ENCODE results near the gene NID2. TPM values are rescaled to one million over a fixed set of nuclear protein-coding genes. Genes with fewer than 3 reads are reported as not detected.

NID2 gene
- polyA plus RNA-seq, 1 of the 3 experiments (the other 2 are of a cell fraction) = 22.7 TPM

- WGBS (ENCODE audit: low lambda C conversion rate) = 61% methylated on average over 1 of the region's 1 CpG
- Histone ChIP-seq H3F3A (replicated peaks; ENCODE audit: insufficient read depth) (peaks cover 11% of the 10 kb centered on the region), H3K27me3 (ENCODE audit: insufficient read depth) (no peaks in the 10 kb centered on the region), H3K36me3 (replicated peaks in 1 of 2; ENCODE audit: control insufficient read depth in 1 of 2, insufficient read depth in 2 of 2, low read length in 1 of 2) (no peaks in the 10 kb centered on the region), H2AFZ (ENCODE audit: low read depth) (no peak overlapping the region), H3K4me3 (ENCODE audit: low read depth in 2 of 2, low read length in 1 of 2) (no peak overlapping the region), H3K9me3 (no peaks in the 10 kb centered on the region), H3K79me2 (ENCODE audit: insufficient read depth) (no peaks in the 10 kb centered on the region), H3K4me2 (no peak overlapping the region), H3K27ac (ENCODE audit: low read depth in 2 of 2, low read length in 1 of 2) (no peak overlapping the region), H4K20me1 (ENCODE audit: insufficient read depth) (no peaks in the 10 kb centered on the region), H3K9ac (no peak overlapping the region), H3K9me2 (no peaks in the 10 kb centered on the region), H3K4me1 (ENCODE audit: control insufficient read depth in 1 of 2, insufficient read depth in 2 of 2, low read depth in 1 of 2, low read length in 1 of 2) (no peaks in the 10 kb centered on the region)
- ChIA-PET POLR2A (no interaction called here), CTCF (no interaction called here)
- DNase-seq = no peak
- no peak for TF ChIP-seq GATA2 (CRISPR knock-in tag; IDR thresholded peaks at IDR 0.05)
- no peak for TF ChIP-seq FOSL2 (IDR thresholded peaks at IDR 0.05; ENCODE audit: borderline replicate concordance, low read depth)
- TF ChIP-seq, protein P1, sequence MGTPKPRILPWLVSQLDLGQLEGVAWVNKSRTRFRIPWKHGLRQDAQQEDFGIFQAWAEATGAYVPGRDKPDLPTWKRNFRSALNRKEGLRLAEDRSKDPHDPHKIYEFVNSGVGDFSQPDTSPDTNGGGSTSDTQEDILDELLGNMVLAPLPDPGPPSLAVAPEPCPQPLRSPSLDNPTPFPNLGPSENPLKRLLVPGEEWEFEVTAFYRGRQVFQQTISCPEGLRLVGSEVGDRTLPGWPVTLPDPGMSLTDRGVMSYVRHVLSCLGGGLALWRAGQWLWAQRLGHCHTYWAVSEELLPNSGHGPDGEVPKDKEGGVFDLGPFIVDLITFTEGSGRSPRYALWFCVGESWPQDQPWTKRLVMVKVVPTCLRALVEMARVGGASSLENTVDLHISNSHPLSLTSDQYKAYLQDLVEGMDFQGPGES (IDR thresholded peaks at IDR 0.05; ENCODE audit: low read depth, low read length) = no peak
- TF ChIP-seq EZH2phosphoT487 (IDR thresholded peaks at IDR 0.05; ENCODE audit: borderline replicate concordance, low read depth) = no peak
- no peak for TF ChIP-seq TCF12 (IDR thresholded peaks at IDR 0.05)
- no peak for TF ChIP-seq CHD2 (IDR thresholded peaks at IDR 0.05; ENCODE audit: low read length, partially characterized antibody)
- TF ChIP-seq RXRA (IDR thresholded peaks at IDR 0.05; ENCODE audit: borderline replicate concordance, low read depth) = no peak
- no peak for TF ChIP-seq MEF2A (IDR thresholded peaks at IDR 0.05; ENCODE audit: borderline replicate concordance, low read depth)
- no peak for TF ChIP-seq GABPA (IDR thresholded peaks at IDR 0.05; ENCODE audit: low read depth)
- no peak for TF ChIP-seq USF1 (IDR thresholded peaks at IDR 0.05; ENCODE audit: borderline replicate concordance, low read depth)
Measured at GRCh38 chr14:52108823-52109222, 40.0 kb upstream of the NID2 start.

DNA sequence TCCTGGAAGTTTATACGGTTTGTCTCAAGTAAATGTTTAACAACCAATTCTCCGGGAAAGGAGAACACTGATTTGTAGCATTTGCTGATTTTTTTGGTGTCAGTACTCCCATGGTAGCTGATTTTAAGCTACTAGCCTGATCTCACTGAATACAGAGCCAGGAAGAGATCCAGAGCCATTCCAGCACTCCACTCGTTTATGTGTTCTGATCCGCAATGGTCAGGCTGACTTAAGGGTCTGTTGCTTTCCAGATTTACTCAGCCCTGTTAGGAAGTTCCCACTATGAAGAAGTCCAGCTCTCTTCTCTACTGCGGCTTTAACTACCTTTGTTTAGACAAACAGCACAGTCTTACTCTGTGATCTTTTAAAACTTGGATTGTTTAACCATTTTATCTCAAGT lies 38.0 kb upstream of the NID2 start:
- Histone ChIP-seq H4K20me1 (ENCODE audit: insufficient read depth) (no peaks in the 10 kb centered on the region), H3K27ac (ENCODE audit: low read depth in 2 of 2, low read length in 1 of 2) (no peak overlapping the region), H3K4me1 (ENCODE audit: control insufficient read depth in 1 of 2, insufficient read depth in 2 of 2, low read depth in 1 of 2, low read length in 1 of 2) (no peaks in the 10 kb centered on the region), H2AFZ (ENCODE audit: low read depth) (no peak overlapping the region), H3K79me2 (ENCODE audit: insufficient read depth) (no peaks in the 10 kb centered on the region), H3K9me2 (no peaks in the 10 kb centered on the region), H3K4me2 (no peak overlapping the region), H3K9me3 (no peaks in the 10 kb centered on the region), H3K36me3 (replicated peaks in 1 of 2; ENCODE audit: control insufficient read depth in 1 of 2, insufficient read depth in 2 of 2, low read length in 1 of 2) (no peaks in the 10 kb centered on the region), H3F3A (replicated peaks; ENCODE audit: insufficient read depth) (peaks cover 5% of the 10 kb centered on the region), H3K4me3 (ENCODE audit: low read depth in 2 of 2, low read length in 1 of 2) (no peak overlapping the region), H3K9ac (no peak overlapping the region), H3K27me3 (ENCODE audit: insufficient read depth) (no peaks in the 10 kb centered on the region)
- TF ChIP-seq RFX5 (IDR thresholded peaks at IDR 0.05; ENCODE audit: low read length) (no peak), YY1 (IDR thresholded peaks at IDR 0.05; ENCODE audit: low read depth) (no peak), CHD2 (IDR thresholded peaks at IDR 0.05; ENCODE audit: low read length, partially characterized antibody) (no peak), FOXJ3 (CRISPR knock-in tag; IDR thresholded peaks at IDR 0.05) (no peak), FOSL2 (IDR thresholded peaks at IDR 0.05; ENCODE audit: borderline replicate concordance, low read depth) (no peak), RXRA (IDR thresholded peaks at IDR 0.05; ENCODE audit: borderline replicate concordance, low read depth) (no peak), GABPA (IDR thresholded peaks at IDR 0.05; ENCODE audit: low read depth) (no peak)
- TF ChIP-seq, protein P1 (IDR thresholded peaks at IDR 0.05; ENCODE audit: low read depth, low read length) = no peak
- TF ChIP-seq, protein P2, sequence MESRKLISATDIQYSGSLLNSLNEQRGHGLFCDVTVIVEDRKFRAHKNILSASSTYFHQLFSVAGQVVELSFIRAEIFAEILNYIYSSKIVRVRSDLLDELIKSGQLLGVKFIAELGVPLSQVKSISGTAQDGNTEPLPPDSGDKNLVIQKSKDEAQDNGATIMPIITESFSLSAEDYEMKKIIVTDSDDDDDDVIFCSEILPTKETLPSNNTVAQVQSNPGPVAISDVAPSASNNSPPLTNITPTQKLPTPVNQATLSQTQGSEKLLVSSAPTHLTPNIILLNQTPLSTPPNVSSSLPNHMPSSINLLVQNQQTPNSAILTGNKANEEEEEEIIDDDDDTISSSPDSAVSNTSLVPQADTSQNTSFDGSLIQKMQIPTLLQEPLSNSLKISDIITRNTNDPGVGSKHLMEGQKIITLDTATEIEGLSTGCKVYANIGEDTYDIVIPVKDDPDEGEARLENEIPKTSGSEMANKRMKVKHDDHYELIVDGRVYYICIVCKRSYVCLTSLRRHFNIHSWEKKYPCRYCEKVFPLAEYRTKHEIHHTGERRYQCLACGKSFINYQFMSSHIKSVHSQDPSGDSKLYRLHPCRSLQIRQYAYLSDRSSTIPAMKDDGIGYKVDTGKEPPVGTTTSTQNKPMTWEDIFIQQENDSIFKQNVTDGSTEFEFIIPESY (IDR thresholded peaks at IDR 0.05; ENCODE audit: borderline replicate concordance, low read depth) = no peak
- TF ChIP-seq, protein P3, sequence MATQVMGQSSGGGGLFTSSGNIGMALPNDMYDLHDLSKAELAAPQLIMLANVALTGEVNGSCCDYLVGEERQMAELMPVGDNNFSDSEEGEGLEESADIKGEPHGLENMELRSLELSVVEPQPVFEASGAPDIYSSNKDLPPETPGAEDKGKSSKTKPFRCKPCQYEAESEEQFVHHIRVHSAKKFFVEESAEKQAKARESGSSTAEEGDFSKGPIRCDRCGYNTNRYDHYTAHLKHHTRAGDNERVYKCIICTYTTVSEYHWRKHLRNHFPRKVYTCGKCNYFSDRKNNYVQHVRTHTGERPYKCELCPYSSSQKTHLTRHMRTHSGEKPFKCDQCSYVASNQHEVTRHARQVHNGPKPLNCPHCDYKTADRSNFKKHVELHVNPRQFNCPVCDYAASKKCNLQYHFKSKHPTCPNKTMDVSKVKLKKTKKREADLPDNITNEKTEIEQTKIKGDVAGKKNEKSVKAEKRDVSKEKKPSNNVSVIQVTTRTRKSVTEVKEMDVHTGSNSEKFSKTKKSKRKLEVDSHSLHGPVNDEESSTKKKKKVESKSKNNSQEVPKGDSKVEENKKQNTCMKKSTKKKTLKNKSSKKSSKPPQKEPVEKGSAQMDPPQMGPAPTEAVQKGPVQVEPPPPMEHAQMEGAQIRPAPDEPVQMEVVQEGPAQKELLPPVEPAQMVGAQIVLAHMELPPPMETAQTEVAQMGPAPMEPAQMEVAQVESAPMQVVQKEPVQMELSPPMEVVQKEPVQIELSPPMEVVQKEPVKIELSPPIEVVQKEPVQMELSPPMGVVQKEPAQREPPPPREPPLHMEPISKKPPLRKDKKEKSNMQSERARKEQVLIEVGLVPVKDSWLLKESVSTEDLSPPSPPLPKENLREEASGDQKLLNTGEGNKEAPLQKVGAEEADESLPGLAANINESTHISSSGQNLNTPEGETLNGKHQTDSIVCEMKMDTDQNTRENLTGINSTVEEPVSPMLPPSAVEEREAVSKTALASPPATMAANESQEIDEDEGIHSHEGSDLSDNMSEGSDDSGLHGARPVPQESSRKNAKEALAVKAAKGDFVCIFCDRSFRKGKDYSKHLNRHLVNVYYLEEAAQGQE (IDR thresholded peaks at IDR 0.05; ENCODE audit: low read depth, low read length) = no peak
- WGBS (ENCODE audit: low lambda C conversion rate) = 75% methylated on average over 5 of the region's 5 CpGs
- DNase-seq = no peak
- ChIA-PET POLR2A (no interaction called here), CTCF (no interaction called here)

Measured in SK-N-SH (cell line).